ENCODE results near the gene OR4P4. TPM values are rescaled to one million over a fixed set of nuclear protein-coding genes. Genes with fewer than 3 reads are reported as not detected.

Gene OR4P4
- total RNA-seq, 6 experiments from 2014 or later: not detected

DNA sequence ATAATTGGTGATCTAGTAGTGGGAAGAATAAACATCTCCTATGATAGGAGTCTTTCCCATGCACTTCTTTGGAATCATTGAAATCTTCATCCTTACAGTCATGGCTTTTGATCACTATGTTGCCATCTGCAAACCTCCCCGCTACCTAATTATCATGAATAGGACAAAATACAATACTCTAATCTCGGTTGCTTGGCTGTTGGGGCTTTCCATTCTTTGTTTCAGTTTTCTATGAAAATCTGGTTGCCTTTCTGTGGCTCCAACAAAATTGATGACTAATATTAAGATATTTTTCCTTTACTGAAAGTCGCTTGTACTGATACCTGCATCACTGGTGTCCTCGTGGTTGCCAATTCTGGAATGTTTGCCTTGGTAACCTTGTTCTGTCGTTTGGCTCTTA lies 38.9 kb downstream of the OR4P4 start:
- Mint-ChIP-seq H3K27ac (no peak overlapping the region), H3K36me3 (ENCODE audit: low read depth) (no peaks in the 10 kb centered on the region), H3K4me1 (ENCODE audit: low read depth) (no peaks in the 10 kb centered on the region), H3K27me3 (ENCODE audit: insufficient read depth) (no peaks in the 10 kb centered on the region), H3K9me3 (no peaks in the 10 kb centered on the region), H3K4me3 (no peak overlapping the region)
- DNase-seq: no peak
- TF ChIP-seq, protein P1, sequence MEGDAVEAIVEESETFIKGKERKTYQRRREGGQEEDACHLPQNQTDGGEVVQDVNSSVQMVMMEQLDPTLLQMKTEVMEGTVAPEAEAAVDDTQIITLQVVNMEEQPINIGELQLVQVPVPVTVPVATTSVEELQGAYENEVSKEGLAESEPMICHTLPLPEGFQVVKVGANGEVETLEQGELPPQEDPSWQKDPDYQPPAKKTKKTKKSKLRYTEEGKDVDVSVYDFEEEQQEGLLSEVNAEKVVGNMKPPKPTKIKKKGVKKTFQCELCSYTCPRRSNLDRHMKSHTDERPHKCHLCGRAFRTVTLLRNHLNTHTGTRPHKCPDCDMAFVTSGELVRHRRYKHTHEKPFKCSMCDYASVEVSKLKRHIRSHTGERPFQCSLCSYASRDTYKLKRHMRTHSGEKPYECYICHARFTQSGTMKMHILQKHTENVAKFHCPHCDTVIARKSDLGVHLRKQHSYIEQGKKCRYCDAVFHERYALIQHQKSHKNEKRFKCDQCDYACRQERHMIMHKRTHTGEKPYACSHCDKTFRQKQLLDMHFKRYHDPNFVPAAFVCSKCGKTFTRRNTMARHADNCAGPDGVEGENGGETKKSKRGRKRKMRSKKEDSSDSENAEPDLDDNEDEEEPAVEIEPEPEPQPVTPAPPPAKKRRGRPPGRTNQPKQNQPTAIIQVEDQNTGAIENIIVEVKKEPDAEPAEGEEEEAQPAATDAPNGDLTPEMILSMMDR (IDR thresholded peaks at IDR 0.05): no peak

Other genes with a start within 250 kb of the OR4P4 start
- not detected for gene OR4C15, start 80.6 kb upstream of the OR4P4 start, total RNA-seq (2021; fragmentation: NEBNext Ultra II Directional; extraction: Animal tissue kit (Norgen Biotek cat#: 25700))
- gene OR4C16, start 63.0 kb upstream of the OR4P4 start, total RNA-seq (2021; fragmentation: NEBNext Ultra II Directional; extraction: Animal tissue kit (Norgen Biotek cat#: 25700)): not detected
- not detected for gene OR4C11, start 27.5 kb upstream of the OR4P4 start, total RNA-seq (2021; fragmentation: NEBNext Ultra II Directional; extraction: Animal tissue kit (Norgen Biotek cat#: 25700))
- not detected for gene OR4S2, start 13.2 kb downstream of the OR4P4 start, total RNA-seq (2021; fragmentation: NEBNext Ultra II Directional; extraction: Animal tissue kit (Norgen Biotek cat#: 25700))
- not detected for gene OR4C6, start 27.1 kb downstream of the OR4P4 start, total RNA-seq (2021; fragmentation: NEBNext Ultra II Directional; extraction: Animal tissue kit (Norgen Biotek cat#: 25700))
- not detected for gene OR5D13, start 138.3 kb downstream of the OR4P4 start, total RNA-seq (2021; fragmentation: NEBNext Ultra II Directional; extraction: Animal tissue kit (Norgen Biotek cat#: 25700))
- gene OR5D14, start 160.4 kb downstream of the OR4P4 start, total RNA-seq (2021; fragmentation: NEBNext Ultra II Directional; extraction: Animal tissue kit (Norgen Biotek cat#: 25700)): not detected
- not detected for gene OR5L1, start 176.3 kb downstream of the OR4P4 start, total RNA-seq (2021; fragmentation: NEBNext Ultra II Directional; extraction: Animal tissue kit (Norgen Biotek cat#: 25700))
- gene OR5D18, start 184.5 kb downstream of the OR4P4 start, total RNA-seq (2021; fragmentation: NEBNext Ultra II Directional; extraction: Animal tissue kit (Norgen Biotek cat#: 25700)): not detected
- not detected for gene OR5L2, start 192.1 kb downstream of the OR4P4 start, total RNA-seq (2021; fragmentation: NEBNext Ultra II Directional; extraction: Animal tissue kit (Norgen Biotek cat#: 25700))
- not detected for gene OR5D16, start 203.6 kb downstream of the OR4P4 start, total RNA-seq (2021; fragmentation: NEBNext Ultra II Directional; extraction: Animal tissue kit (Norgen Biotek cat#: 25700))
- not detected for gene TRIM51, start 248.2 kb downstream of the OR4P4 start, total RNA-seq (2021; fragmentation: NEBNext Ultra II Directional; extraction: Animal tissue kit (Norgen Biotek cat#: 25700))

Data from HFFc6 (cell line).